ENCODE data around the gene CTTNBP2.

The CTTNBP2 gene

DNA sequence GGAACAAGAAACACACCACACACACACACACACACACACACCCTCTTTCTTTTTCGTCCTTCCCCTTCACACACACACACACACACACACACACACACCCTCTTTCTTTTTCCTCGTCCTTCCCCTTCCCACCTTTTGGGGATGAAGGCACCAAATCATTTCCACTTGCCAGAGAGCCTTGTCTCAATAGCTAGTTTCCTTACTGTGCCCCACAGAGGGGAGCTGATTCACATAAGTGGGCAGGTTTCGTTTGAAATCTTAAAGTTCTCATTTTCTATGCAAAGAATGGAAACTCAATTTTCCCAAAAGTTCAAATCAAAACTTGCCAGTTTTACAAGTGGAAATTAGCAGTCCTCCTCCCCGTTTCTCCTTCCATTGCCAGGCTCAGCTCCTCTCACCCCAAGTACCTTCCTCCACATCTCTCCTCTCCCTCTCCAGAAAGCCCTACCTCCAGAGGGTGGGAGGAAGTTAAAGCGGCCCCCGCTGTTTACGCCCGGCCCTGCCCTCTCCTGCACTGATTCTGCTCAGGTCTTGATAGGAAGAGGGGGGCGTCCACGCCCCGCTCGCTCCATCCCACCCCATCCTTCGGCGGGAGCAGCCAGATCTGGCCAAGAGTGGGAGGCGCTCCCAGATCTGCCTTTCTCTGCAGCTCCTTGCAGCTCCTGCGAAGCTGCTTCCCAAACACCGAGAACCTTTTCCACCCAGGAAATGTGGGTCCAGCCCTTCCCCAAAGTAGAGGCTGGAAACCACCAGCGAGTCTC lies 1.3 kb downstream of the CTTNBP2 start:
- no peak for DNase-seq (ENCODE audit: low read depth)

DNA sequence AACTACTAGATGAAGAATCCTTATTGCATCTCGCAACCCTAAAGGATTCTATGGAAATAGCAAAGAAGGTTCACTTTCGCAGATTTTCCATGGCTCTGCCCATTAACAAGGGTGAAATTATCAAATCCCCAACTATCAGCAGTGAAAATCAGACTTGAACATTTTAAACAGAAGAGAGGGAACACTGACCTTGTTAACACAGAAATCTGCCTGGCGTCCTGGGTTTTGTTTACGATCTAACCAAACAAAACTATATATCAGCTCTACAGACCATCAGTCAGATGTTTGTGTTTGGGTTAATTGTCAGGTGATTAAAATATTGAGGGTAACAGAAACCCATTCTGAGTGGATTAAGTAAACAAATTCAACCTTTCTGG lies 1.9 kb downstream of the CTTNBP2 start:
- DNase-seq (ENCODE audit: low read depth), result no peak

DNA sequence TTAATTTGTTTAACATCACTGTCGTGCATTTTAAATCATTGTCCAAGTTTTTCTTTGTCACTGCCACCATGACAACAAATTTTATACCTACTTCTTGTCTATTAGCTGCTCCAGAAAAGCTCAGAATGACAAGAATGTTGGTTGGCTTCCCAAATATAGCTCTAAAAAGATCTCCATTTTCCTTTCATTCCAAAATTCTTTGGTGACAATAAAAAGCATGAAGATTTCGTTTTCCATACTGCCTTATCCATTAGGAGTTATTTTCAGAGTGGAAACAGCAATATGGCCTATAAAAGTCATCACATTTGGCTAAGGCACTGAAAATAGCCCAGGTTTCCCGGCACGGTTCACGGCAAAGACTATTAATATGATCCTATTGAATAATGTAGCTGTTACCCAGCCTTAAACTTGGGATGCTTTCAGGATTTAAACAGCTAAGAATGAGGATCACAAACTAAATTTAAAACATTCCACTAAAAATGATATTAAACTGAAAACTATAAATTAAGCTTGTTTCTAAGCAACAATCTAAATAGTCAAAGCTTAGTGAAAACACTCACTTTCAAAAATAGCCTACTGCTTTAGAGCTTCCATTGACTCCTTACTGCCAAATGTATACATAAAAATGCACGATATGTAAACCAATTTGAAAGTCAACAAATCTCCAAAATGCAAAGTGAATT lies 2.7 kb downstream of the CTTNBP2 start:
- no peak for DNase-seq (ENCODE audit: low read depth)

DNA sequence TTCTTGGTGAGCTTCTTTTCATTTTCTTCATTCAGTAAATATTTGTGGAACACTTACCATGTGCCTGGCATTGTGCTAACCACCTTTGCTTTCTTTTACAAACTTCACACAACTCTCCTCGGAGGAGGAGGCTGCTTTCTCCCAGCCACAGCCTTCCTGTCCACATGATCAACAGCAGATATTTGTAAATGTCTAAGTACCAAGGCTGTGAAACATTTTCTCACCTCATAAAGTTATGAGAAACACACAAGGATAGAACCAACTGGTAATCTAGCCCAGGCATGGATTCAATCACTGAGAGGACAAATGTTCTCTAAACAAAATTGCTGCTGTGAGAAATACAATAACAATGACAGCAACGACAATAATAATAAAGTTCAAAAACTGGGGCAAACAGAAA lies 3.9 kb downstream of the CTTNBP2 start:
- DNase-seq (ENCODE audit: low read depth), result no peak

DNA sequence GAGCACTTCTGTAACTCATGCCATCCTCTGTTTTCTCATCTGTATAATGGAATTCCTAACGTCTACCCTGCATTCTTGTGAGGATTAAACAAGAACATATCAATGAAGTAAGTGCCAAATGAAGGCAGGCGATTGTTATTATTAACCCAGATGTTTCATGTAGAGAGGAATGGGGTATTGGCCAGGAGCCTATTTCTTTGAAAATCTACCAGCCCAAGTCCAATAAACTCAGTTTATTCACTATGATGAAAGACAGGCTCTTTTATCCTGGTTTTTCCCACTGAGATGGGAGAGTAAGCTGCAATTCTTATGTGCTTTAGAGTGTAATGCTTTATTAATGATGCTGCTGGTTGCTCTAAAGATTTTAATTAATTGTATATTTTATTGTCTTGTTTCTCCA lies 9.6 kb downstream of the CTTNBP2 start:
- no peak for DNase-seq (ENCODE audit: low read depth)

DNA sequence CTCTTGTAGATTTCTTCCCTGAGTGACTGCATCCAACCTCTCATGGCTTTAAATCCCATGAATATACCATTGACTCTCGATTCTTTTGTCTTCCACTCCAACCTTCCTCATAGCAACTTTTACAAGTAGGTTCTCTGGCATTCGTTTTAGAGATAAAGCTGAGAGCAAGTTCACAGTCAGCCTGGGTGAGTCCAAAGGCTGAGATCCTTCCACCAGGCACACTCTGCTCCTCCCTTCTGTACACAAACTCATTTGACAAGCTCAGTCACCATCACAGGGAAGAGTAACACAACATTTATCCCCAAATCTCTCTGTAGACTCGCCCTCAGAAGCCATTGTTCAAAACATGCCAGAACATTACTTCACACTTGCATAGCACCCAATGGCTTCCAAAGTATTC lies 10.9 kb downstream of the CTTNBP2 start:
- no peak for DNase-seq (ENCODE audit: low read depth)

DNA sequence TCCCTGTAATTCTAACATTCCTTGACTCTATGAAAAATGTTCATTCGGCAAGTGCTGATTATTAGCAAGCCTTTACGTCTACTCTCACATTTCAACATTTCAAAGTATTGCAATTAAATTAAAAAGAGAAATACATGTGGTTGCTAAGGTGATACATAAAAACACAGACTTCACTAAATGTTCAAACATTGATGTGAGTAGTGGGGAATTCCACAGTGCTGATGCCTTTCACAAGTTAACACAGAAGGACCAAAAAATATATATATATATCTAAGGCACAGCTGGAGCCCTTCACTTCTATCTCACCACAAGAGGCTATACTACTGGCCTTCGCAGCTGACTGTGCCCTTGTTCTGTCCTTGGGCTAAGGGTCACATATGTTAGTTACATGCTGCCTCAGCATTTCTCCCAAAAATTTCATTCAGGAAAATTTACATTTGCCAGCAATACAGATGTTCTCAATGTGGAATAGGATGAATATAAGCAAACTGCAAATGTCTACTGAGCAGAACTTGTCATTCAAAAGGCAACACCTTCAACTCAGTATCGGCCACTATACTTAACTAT lies 13.9 kb downstream of the CTTNBP2 start:
- no peak for DNase-seq (ENCODE audit: low read depth)

DNA sequence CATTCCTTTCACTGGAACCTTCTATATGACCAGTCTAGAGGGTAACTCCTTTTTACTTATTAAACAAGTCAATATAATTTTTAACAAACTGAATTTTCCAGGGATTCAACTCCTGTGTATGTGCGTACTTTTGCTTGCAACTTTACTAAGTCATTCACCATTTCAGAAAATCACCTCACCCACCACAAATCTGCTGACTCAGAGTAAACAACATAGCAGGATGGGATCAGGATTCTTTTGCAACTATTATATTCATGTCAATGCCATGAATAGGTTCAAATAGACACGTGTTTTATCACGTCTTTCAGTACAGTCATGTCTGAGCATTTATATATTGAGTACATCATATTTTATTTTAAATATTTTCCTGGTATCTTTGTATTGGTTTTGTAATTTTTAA lies 14.5 kb downstream of the CTTNBP2 start:
- DNase-seq (ENCODE audit: low read depth), result no peak

DNA sequence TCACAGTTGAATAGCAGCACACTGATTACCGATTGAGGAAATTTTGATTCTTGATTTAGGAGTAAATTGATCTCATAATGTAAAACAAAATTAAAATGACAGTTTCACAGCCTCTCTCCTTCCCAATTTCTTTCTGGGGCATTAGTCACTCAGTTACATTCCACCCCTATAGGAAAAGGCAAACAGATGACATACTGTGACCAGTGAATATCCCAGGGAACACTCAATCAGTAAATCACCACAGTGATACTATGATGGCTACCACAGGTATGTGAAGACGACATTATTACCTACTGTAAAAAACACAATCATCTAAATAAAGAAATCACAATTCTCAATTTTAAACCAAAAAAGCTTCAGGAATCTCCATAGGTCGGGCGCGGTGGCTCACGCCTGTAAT lies 15.5 kb downstream of the CTTNBP2 start:
- DNase-seq (ENCODE audit: low read depth), result no peak

DNA sequence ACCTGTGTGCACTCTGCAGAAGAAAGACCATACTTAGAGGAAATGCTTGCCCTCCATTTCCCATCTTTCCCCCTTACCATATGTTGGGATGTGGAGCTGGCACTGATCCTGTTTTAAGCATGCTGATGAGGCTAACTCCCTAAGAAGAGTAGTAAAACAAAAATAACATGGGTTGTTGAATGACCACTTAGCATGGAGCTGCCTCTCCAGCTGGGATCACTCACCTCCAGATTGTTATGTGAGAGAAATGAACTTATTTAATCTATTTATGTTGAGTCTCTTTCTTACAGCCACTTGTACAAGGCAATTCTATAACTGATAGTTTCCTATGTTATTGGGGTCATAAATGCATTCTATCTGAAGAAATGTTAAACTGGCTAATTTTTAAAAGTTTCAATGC lies 17.0 kb downstream of the CTTNBP2 start:
- no peak for DNase-seq (ENCODE audit: low read depth)

DNA sequence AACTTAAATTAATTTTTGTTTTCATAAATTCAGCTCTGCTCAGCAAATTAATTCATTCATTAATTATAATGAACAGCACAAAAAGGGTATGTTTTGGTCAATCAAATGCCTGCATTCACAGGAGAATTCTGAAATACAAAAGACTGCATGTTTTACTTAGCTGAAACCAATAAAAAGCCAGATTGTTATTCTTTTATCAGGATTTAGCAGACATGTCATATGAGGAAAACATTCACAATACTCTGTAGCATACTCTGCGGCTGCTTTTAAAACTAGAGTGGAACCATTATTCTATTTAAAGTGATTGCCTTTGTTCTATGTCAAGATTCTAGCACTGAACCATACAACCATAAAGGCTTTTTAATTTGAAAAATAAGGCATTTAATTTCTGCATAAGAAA lies 19.1 kb downstream of the CTTNBP2 start:
- no peak for DNase-seq (ENCODE audit: low read depth)

DNA sequence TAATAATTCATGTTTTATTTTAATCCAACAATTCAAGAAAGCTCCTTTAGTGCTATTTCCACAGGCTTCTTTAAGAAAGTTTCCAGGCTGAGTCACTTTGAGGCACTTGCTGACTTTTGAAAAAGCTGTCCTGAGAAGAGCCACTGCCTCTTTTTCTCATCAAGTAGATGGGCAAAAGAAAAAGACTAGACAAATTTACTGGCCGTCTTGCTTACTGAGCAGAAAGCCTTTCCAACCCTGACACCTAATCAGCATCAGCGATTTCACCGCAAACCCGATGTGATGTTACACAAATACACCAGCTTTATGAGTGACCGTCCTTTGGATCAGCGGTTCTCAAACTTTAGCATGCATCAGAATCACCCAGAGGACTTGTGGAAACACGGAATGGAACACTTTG lies 24.3 kb downstream of the CTTNBP2 start:
- DNase-seq (ENCODE audit: low read depth), result no peak

DNA sequence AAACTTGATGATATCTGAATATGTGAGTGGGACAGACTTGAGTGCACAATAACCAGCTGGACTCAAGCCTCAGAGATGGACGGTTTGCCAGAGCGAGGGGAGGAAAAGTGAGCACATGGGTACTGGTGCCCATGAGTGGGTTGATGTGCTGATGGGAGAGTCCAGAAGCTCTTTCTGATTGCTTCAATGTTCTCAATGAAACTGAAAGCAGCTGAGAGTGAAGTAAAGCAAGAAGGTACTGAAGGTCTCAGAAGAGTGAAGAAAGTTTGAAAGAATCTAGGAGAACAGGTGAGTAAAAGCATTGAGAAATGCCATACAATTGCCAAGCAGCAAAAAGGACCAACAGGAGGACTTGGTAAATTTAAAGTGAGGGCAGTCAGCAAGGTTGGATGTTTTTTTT lies 28.6 kb downstream of the CTTNBP2 start:
- DNase-seq (ENCODE audit: low read depth), result no peak

DNA sequence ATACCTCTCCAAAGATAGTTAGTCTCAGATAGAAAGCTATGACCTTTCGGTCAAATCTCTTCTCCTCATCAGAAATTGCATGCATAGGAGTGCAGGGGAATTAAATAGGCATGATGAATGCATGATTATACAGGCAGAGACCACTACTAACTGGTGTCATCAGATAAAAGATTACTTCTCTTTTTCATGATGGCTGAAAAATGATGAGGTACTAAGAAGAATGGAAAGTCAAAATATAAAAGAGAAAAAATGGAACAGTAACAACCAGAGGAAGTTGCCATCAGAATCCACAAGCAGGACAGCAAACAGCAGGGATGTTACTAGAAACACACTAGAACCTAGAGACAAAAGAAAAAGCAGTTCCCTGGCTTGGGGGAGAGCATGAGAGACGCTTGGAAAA lies 31.6 kb downstream of the CTTNBP2 start:
- no peak for DNase-seq (ENCODE audit: low read depth)

DNA sequence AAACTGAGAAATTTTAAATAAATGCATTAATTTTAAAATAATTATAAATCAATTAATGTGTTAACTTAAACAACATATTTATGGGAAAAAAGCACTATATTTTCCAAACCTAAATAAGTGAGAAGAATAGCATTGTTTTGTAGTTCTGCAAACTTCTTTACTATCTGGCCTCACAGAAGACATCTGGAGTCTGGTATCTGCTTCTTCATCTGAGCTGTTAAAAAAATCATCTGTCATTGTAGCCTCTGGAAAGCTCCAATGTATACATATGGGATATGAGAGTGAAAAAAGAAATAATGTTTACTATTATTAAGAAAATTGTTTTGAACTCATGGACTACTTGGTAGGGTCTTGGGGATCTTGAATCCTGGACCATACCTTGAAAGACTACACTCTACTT lies 32.2 kb downstream of the CTTNBP2 start:
- DNase-seq (ENCODE audit: low read depth), result no peak

DNA sequence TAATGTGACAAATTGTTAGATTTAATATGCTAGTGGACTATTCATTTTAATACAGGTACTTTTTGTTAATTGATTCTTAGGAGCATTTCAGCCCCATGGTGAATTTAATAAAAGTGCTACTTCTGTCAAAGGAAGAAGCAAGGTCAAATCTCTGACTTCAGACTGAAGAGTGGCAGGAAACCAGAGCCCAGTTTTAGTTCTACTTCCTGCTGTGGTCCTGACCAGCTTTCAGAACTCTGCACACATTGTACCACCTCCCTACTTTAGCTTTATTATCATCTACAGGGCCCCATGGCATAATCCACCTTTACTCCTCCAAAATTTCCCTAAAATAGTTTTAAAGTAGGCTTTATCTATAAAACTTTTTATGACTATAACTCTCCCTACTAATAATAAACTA lies 33.7 kb downstream of the CTTNBP2 start:
- DNase-seq (ENCODE audit: low read depth), result no peak

DNA sequence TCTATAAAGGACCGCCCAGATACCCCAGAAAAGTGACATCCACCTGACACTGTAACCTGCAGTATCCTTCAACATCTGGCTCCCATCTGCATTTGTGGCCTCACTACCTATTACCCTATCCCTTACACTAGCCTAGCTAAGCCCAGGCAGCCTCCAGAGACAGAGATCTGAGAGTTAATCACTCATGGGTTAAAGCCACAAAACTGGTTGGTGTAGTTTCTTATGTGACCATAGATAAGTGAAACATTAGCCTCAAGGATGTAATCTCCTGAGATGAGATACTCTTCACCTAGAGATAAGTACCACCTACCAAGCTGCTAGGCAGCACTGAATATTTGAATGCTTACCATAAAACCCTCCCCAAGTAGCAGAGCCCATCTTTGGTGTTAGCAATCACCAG lies 35.4 kb downstream of the CTTNBP2 start:
- DNase-seq (ENCODE audit: low read depth), result no peak

DNA sequence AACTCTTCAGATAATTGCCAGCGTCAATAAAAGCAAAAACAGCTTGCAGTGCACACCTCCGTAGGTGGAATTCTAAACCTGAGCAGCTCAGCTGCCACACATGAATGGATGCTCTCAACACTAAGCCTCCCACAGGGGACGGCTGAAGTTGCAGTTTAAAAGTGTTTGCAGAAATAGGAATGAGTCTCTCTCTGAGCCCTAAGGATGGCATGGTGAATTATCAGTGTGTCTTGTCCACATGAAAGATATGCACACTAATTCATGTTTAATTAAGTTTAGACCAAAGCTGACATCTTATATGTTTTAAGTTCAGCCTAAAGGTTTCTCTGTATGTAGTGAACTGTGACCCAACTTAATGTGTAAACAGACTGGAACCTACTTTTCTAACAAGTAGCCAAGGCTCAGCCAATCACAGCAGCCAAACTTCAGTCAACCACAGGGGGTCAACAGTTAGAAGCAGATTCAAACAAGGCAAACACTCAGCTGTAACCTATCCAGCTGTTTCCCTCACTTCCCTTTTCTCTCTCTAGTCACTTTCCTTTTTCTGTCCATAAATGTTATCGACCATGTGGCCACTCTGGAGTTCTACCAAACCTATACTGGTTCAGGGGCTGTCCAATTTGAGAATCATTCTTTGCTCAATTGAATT lies 38.1 kb downstream of the CTTNBP2 start:
- no peak for DNase-seq (ENCODE audit: low read depth)

DNA sequence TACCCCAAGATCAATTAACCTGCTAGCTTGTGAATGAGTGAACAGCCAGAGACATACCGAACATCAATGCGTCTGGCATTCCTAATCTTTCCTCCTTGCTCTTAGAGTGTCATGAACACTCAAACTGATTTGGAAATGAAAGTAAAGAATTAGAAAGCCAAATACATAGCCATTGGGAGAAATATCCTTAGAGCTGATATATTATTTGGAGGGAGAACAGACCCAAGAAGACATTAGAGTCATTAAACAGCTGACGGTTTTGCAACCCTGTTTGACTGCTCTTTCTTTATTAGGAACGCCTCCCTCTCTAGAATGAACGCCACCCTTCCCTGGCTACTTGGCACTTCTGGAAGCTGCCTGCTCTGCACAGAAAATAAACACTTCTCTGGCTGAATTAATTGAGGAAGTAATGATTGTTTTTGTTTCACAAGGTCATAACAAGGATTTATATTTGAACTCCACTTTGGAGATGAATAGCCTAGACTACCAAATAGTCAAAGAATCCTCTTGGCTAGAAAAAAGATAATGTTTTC lies 42.8 kb downstream of the CTTNBP2 start:
- DNase-seq (ENCODE audit: low read depth), result no peak

DNA sequence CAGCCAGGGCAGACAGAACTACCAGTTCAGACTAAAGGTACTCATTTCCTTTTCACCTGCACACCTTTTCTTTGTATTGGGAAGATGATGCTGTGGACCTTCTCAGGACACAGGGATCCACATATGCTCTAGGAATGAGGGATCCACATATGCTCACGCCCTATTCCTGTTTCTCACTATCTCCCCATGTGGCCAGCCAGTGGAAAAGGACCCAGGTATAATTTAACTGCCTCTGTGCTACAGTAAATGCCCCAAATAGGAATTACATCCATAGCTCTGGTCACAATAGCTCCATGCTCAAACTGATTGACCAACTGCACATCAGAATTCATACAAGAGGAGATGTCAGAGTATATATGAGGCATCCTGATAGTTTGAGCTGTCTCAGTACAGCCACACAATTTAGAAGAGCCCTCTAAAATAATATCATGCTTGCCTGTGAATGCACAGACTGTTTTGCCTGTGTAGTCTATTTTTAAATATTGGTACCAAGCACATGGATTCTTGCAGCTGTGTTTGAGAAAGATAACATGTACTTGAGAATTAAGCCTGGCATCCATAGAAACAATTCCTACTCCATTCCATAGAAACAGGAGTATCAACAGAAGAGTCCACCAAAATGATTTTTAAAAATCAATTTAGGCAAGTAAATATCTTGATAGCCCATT lies 43.7 kb downstream of the CTTNBP2 start:
- no peak for DNase-seq (ENCODE audit: low read depth)

DNA sequence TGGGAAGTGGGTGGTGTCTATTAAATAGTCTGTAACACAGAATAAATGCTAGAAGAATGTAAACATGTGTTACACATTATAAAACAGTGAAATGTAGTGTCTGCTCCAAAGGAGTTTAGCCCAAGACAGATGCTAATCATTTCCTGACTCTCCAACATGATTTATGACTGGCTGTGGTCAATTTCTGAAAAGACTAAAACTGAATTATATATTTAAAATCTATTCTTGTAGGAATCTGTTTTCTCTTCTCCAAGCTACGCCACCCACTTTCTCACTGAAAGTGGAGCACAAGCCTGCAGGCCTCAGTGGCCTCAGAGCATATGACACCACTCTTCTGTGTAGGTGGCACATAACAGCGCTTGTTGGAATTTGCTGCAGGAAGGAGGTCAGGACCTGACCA lies 44.4 kb downstream of the CTTNBP2 start:
- DNase-seq (ENCODE audit: low read depth), result no peak

DNA sequence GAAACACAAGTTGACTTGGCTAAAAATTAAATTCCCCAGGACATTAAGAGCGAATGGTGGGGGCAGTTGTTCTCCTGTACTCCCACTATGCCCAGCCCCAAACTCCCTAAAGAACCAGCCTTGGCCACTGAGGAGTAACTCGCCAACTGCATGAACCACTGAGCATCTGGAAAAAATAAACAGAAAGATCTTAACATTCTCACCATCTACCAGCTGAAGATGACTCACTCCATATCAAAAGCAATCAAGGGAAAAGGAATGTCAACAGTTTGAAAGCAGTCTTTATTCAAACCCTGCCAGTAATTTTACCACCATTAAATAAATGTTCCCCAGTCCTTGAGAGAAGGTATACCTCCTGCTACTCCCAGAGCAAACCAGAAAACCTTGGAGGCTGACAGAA lies 45.4 kb downstream of the CTTNBP2 start:
- no peak for DNase-seq (ENCODE audit: low read depth)
